GM12878 (cell line): ENCODE results near the gene BIN1. TPM values are rescaled to one million over a fixed set of nuclear protein-coding genes. Genes with fewer than 3 reads are reported as not detected.
A peak's percentile ranks its signal among the peaks of the same experiment; 100 is the strongest.

Source experiments
- ASH2L ChIP-seq: fragments of 300-600, 200-600 bp; sonication (generic); IDR thresholded peaks from 2 replicates; pipeline ENCODE4 v1.6.1; 2017; ENCODE audit warnings: low read depth, mild to moderate bottlenecking, borderline replicate concordance
- IKZF1 ChIP-seq: fragments of 450-650 bp; conservative IDR thresholded peaks from 2 replicates; pipeline ENCODE4 v1.6.1; 2017; ENCODE audit warnings: antibody characterized with exemption, mild to moderate bottlenecking
- NBN ChIP-seq: fragments of 450-650 bp; IDR thresholded peaks from 2 replicates; pipeline ENCODE4 v1.6.1; 2016
- SUZ12 ChIP-seq: fragments of 200-600 bp; sonication (generic); IDR thresholded peaks from one replicate; pipeline ENCODE4 v1.6.1; 2018; ENCODE audit warnings: antibody characterized with exemption, mild to moderate bottlenecking; ENCODE audit not compliant: unreplicated experiment
- TCF3 ChIP-seq: IDR thresholded peaks from 2 replicates; pipeline ENCODE4 v1.6.1; 2012; ENCODE audit warnings: low read depth, mild to moderate bottlenecking, low read length, borderline replicate concordance; ENCODE audit not compliant: insufficient read depth
- TCF7 ChIP-seq: IDR thresholded peaks from 2 replicates; pipeline ENCODE4 v1.6.1; 2014; ENCODE audit warnings: antibody characterized with exemption, borderline replicate concordance
- YY1 ChIP-seq: IDR thresholded peaks from 2 replicates; pipeline ENCODE4 v1.6.1; 2011; ENCODE audit warnings: low read depth, mild to moderate bottlenecking, low read length
- ZNF217 ChIP-seq: fragments of 450-650 bp; IDR thresholded peaks from 2 replicates; pipeline ENCODE4 v1.6.1; 2017; ENCODE audit warnings: antibody characterized with exemption, mild to moderate bottlenecking
- polyA plus RNA-seq, 11 experiments: library from polyadenylated mRNA; depleted of rRNA in 4 of 11; unstranded in 6 of 11; stranded (reverse) in 5 of 11; fragments of >200 nt; fragmentation: Nextera tagmentation in 4 of 11; fragmentation: Illumina TruSeq in 1 of 11; extraction: Ambion mirVana in 4 of 11; extraction: Trizol in 1 of 11; gene quantifications; 1 replicate in 1 of 11; 2 replicates in 10 of 11; pipeline versions ENCODE4 v1.2.1 to v1.2.3, GENCODE V29; 2011 to 2016; ENCODE audit warnings: inconsistent platforms in 2 of 11, missing spikeins in 2 of 11, low read depth in 1 of 11
- total RNA-seq, 4 experiments: library from RNA; depleted of rRNA in 3 of 4; stranded (reverse); fragments of >200 nt in 3 of 4; fragmentation: Illumina TruSeq in 1 of 4; extraction: Trizol in 1 of 4; gene quantifications; 2 replicates each; pipeline versions ENCODE4 v1.2.1 to v1.2.3, GENCODE V29; 2013 to 2021
- TF ChIP-seq, protein P1 (sequence below): IDR thresholded peaks from 2 replicates; pipeline ENCODE4 v1.6.1; 2012; ENCODE audit warnings: low read depth, low read length, improper control_type of control experiment
- TF ChIP-seq, protein P2 (sequence below): fragments of 450-650 bp; IDR thresholded peaks from 2 replicates; pipeline ENCODE4 v1.6.1; 2016; ENCODE audit warnings: mild to moderate bottlenecking, moderate library complexity, borderline replicate concordance

Gene BIN1
- total and polyA plus RNA-seq, 10 of the 15 experiments (the other 5 are each of a cell fraction or from before 2014, with no cell fraction given) = 0.32 to 21.3 (median 11.2) TPM

- TF ChIP-seq, protein P1, sequence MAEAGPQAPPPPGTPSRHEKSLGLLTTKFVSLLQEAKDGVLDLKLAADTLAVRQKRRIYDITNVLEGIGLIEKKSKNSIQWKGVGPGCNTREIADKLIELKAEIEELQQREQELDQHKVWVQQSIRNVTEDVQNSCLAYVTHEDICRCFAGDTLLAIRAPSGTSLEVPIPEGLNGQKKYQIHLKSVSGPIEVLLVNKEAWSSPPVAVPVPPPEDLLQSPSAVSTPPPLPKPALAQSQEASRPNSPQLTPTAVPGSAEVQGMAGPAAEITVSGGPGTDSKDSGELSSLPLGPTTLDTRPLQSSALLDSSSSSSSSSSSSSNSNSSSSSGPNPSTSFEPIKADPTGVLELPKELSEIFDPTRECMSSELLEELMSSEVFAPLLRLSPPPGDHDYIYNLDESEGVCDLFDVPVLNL = no peak
- no peak for TF ChIP-seq TCF7
- TF ChIP-seq ASH2L = no peak
- 0 out of 2 replicates have a peak, but pooled peaks have one; percentile 33 for TF ChIP-seq YY1
- TF ChIP-seq ZNF217 = no peak
- TF ChIP-seq IKZF1 = 0 out of 2 replicates have a peak, but pooled peaks have one; percentile 41
- TF ChIP-seq, protein P2, sequence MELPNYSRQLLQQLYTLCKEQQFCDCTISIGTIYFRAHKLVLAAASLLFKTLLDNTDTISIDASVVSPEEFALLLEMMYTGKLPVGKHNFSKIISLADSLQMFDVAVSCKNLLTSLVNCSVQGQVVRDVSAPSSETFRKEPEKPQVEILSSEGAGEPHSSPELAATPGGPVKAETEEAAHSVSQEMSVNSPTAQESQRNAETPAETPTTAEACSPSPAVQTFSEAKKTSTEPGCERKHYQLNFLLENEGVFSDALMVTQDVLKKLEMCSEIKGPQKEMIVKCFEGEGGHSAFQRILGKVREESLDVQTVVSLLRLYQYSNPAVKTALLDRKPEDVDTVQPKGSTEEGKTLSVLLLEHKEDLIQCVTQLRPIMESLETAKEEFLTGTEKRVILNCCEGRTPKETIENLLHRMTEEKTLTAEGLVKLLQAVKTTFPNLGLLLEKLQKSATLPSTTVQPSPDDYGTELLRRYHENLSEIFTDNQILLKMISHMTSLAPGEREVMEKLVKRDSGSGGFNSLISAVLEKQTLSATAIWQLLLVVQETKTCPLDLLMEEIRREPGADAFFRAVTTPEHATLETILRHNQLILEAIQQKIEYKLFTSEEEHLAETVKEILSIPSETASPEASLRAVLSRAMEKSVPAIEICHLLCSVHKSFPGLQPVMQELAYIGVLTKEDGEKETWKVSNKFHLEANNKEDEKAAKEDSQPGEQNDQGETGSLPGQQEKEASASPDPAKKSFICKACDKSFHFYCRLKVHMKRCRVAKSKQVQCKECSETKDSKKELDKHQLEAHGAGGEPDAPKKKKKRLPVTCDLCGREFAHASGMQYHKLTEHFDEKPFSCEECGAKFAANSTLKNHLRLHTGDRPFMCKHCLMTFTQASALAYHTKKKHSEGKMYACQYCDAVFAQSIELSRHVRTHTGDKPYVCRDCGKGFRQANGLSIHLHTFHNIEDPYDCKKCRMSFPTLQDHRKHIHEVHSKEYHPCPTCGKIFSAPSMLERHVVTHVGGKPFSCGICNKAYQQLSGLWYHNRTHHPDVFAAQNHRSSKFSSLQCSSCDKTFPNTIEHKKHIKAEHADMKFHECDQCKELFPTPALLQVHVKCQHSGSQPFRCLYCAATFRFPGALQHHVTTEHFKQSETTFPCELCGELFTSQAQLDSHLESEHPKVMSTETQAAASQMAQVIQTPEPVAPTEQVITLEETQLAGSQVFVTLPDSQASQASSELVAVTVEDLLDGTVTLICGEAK = no peak
- no peak for TF ChIP-seq SUZ12
- 0 out of 2 replicates have a peak, but pooled peaks have one; percentile 53 for TF ChIP-seq NBN
- TF ChIP-seq TCF3 = 0 out of 2 replicates have a peak, but pooled peaks have one; percentile 16
These were observed 56.8 kb downstream of the BIN1 start (continued) for GRCh38 chr2:127049927-127050802.
